H9 (cell line): ENCODE measurements around the gene NR0B1. TPM values are rescaled to one million over a fixed set of nuclear protein-coding genes. Genes with fewer than 3 reads are reported as not detected.

Source experiments
- DNase-seq: peaks from one replicate; pipeline ENCODE4 v3.0.0-alpha.2; 2017
- H2AFZ ChIP-seq: one replicate; pipeline ENCODE4 v1.6.1; 2013; ENCODE audit warnings: mild to moderate bottlenecking, low read length, control low read depth, moderate library complexity
- H2AK5ac ChIP-seq: 2 replicates; pipeline ENCODE4 v1.6.1; 2013; ENCODE audit warnings: low read length, control low read depth, mixed read lengths; ENCODE audit not compliant: insufficient read length
- H2BK120ac ChIP-seq: one replicate; pipeline ENCODE4 v1.6.1; 2013; ENCODE audit warnings: low read depth, mild to moderate bottlenecking, low read length, control low read depth, inconsistent platforms; ENCODE audit not compliant: poor library complexity, severe bottlenecking
- H2BK12ac ChIP-seq: 2 replicates; pipeline ENCODE4 v1.6.1; 2013; ENCODE audit warnings: low read length, control low read depth, mixed read lengths, low read depth; ENCODE audit not compliant: insufficient read length
- H2BK15ac ChIP-seq: 2 replicates; pipeline ENCODE4 v1.6.1; 2013; ENCODE audit warnings: low read depth, low read length, control low read depth
- H2BK20ac ChIP-seq: one replicate; pipeline ENCODE4 v1.6.1; 2013; ENCODE audit warnings: low read depth, mild to moderate bottlenecking, low read length, control low read depth, inconsistent platforms; ENCODE audit not compliant: poor library complexity, severe bottlenecking
- H2BK5ac ChIP-seq: 2 replicates; pipeline ENCODE4 v1.6.1; 2013; ENCODE audit warnings: low read length, control low read depth, mixed read lengths; ENCODE audit not compliant: insufficient read length
- H3K14ac ChIP-seq: 2 replicates; pipeline ENCODE4 v1.6.1; 2013; ENCODE audit warnings: low read length, control low read depth; ENCODE audit not compliant: insufficient read depth
- H3K18ac ChIP-seq: 2 replicates; pipeline ENCODE4 v1.6.1; 2013; ENCODE audit warnings: low read depth, mild to moderate bottlenecking, mixed read lengths, low read length, control low read depth; ENCODE audit not compliant: insufficient read length
- H3K23ac ChIP-seq: 2 replicates; pipeline ENCODE4 v1.6.1; 2013; ENCODE audit warnings: low read length, control low read depth, mixed read lengths, low read depth; ENCODE audit not compliant: insufficient read length
- H3K23me2 ChIP-seq: 2 replicates; pipeline ENCODE4 v1.6.1; 2013; ENCODE audit warnings: low read depth, mild to moderate bottlenecking, mixed read lengths, low read length, control low read depth; ENCODE audit not compliant: insufficient read length, poor library complexity, severe bottlenecking
- H3K27ac ChIP-seq: 2 replicates; pipeline ENCODE4 v1.5.1; 2013; ENCODE audit warnings: low read length, control low read depth, mixed read lengths, low read depth; ENCODE audit not compliant: insufficient read length
- H3K27me3 ChIP-seq: 2 replicates; pipeline ENCODE4 v1.6.1; 2013; ENCODE audit warnings: low read length, control low read depth, inconsistent platforms; ENCODE audit not compliant: insufficient read depth
- H3K4ac ChIP-seq: 2 replicates; pipeline ENCODE4 v1.6.1; 2013; ENCODE audit warnings: low read depth, mild to moderate bottlenecking, control low read depth, inconsistent platforms, low read length, moderate library complexity
- H3K4me1 ChIP-seq: 2 replicates; pipeline ENCODE4 v1.6.1; 2013; ENCODE audit warnings: low read length, control low read depth, inconsistent platforms; ENCODE audit not compliant: insufficient read depth
- H3K4me2 ChIP-seq: 2 replicates; pipeline ENCODE4 v1.6.1; 2013; ENCODE audit warnings: low read length, control low read depth, mixed read lengths; ENCODE audit not compliant: insufficient read length, insufficient read depth
- H3K56ac ChIP-seq: 2 replicates; pipeline ENCODE4 v1.6.1; 2013; ENCODE audit warnings: low read depth, mild to moderate bottlenecking, mixed read lengths, low read length, control low read depth; ENCODE audit not compliant: insufficient read length
- H3K79me1 ChIP-seq: 2 replicates; pipeline ENCODE4 v1.6.1; 2013; ENCODE audit warnings: low read depth, mild to moderate bottlenecking, moderate library complexity, low read length, control low read depth, inconsistent platforms; ENCODE audit not compliant: insufficient read depth, poor library complexity, severe bottlenecking
- H3K79me2 ChIP-seq: 2 replicates; pipeline ENCODE4 v1.6.1; 2013; ENCODE audit warnings: low read length, control low read depth, inconsistent platforms; ENCODE audit not compliant: insufficient read depth
- H3K9ac ChIP-seq: 2 replicates; pipeline ENCODE4 v1.6.1; 2013; ENCODE audit warnings: low read length, control low read depth, mixed read lengths; ENCODE audit not compliant: insufficient read length; ENCODE audit errors: extremely low read depth
- H3K9me3 ChIP-seq: one replicate; pipeline ENCODE4 v1.6.1; 2013; ENCODE audit warnings: low read depth, low read length, inconsistent platforms; ENCODE audit not compliant: control insufficient read depth
- H3T11ph ChIP-seq: one replicate; pipeline ENCODE4 v1.6.1; 2013; ENCODE audit warnings: mild to moderate bottlenecking, low read length, control low read depth, inconsistent platforms
- H4K20me1 ChIP-seq: one replicate; pipeline ENCODE4 v1.6.1; 2013; ENCODE audit not compliant: control insufficient read depth, insufficient read length, insufficient read depth
- H4K5ac ChIP-seq: 2 replicates; pipeline ENCODE4 v1.6.1; 2013; ENCODE audit warnings: low read depth, mild to moderate bottlenecking, mixed read lengths, low read length, control low read depth; ENCODE audit not compliant: insufficient read length
- H4K8ac ChIP-seq: replicated peaks from 2 replicates; pipeline ENCODE4 v1.6.1; 2013; ENCODE audit warnings: low read length, control low read depth, mixed read lengths, low read depth; ENCODE audit not compliant: insufficient read length
- H4K91ac ChIP-seq: 2 replicates; pipeline ENCODE4 v1.6.1; 2013; ENCODE audit warnings: low read depth, mild to moderate bottlenecking, moderate library complexity, mixed read lengths, low read length, control low read depth; ENCODE audit not compliant: insufficient read length
- H3K27ac Mint-ChIP-seq, 3 experiments: 2 replicates in 2 of 3; 3 replicates in 1 of 3; pipeline ENCODE4 v1.8.0; 2020 to 2021; ENCODE audit warnings: mixed read lengths in 3 of 3, mild to moderate bottlenecking in 1 of 3, moderate library complexity in 1 of 3
- H3K27me3 Mint-ChIP-seq: 2 replicates; pipeline ENCODE4 v1.8.0; 2021; ENCODE audit warnings: low read depth, mild to moderate bottlenecking, moderate library complexity, mixed read lengths
- H3K36me3 Mint-ChIP-seq, 3 experiments: 2 replicates in 2 of 3; 3 replicates in 1 of 3; pipeline ENCODE4 v1.8.0; 2020 to 2021; ENCODE audit warnings: low read depth in 3 of 3, mixed read lengths in 3 of 3; ENCODE audit not compliant: insufficient read depth in 1 of 3
- H3K4me1 Mint-ChIP-seq, 2 experiments: 2 replicates each; pipeline ENCODE4 v1.8.0; 2020; ENCODE audit warnings: mixed read lengths in 2 of 2
- H3K4me3 Mint-ChIP-seq, 2 experiments: 2 replicates in 1 of 2; 3 replicates in 1 of 2; pipeline ENCODE4 v1.8.0; 2020 to 2021; ENCODE audit warnings: mild to moderate bottlenecking in 2 of 2, mixed read lengths in 2 of 2, moderate library complexity in 1 of 2
- H3K9me3 Mint-ChIP-seq, 2 experiments: 2 replicates in 1 of 2; 3 replicates in 1 of 2; pipeline ENCODE4 v1.8.0; 2020; ENCODE audit warnings: mild to moderate bottlenecking in 2 of 2, mixed read lengths in 2 of 2, moderate library complexity in 1 of 2
- CTCF ChIP-seq: fragments of 200-600 bp; sonication (generic); conservative IDR thresholded peaks from 3 replicates; pipeline ENCODE4 v1.8.0; 2021; ENCODE audit warnings: antibody characterized with exemption, mild to moderate bottlenecking
- WGBS: extraction: QIAGEN DNeasy Blood & Tissue Kit; methylation state at CpG from one replicate; pipeline ENCODE4 v1.1.7; 2013; ENCODE audit warnings: missing lambda C conversion rate, low lambda C conversion rate, mixed read lengths; ENCODE audit not compliant: insufficient read length; ENCODE audit errors: extremely low coverage; 5-methylcytosine and 5-hydroxymethylcytosine counted together
- total RNA-seq: library from RNA; stranded (reverse); gene quantifications from 2 replicates; pipeline ENCODE4 v1.2.1, GENCODE V29; 2021

NR0B1 gene
- total RNA-seq, 1 experiment from 2014 or later, result not detected

DNA sequence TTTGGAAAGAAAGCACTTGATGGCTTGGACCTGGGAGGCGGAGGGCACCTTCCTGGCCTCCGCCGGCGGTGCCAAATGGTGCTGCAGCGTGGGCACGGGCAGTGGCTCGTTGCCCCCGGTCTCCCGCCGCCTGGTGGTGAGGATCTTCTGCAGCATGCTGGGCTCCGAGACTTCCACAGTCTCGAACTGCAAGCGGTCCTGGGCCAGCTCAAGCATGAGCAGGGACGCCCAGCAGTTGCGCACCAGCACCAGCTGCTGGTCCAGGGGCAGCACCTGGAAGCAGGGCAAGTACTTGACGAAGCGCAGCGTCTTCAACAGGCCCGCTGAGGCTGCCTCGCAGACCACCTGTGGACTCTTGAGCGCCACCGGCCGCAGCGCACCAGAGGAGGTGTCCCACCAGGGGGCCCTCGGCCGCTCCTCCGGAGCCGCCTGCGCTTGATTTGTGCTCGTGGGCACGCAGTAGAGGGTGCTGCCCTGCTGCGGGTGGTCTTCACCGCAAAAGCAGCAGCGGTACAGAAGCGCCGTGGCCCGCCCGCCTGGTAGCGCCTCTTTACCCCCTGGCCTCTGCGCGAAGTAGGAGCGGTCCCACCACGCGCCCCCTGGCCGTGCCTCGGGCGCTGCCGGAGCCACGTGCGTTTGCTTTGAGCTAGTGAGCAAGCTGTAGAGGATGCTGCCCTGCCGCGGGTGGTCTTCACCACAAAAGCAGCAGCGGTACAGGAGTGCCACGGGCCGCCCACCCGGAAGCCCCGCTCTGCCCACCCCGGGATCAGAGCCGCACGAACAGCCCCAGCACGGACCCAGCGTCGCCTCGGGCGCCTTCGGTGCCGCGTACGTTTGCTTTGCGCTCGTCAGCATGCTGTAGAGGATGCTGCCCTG is 689 bp downstream of the NR0B1 start:
- peak; percentile 61 for TF ChIP-seq CTCF
- no peak overlapping the region for H3K9ac ChIP-seq
- Mint-ChIP-seq H3K27ac (no peak overlapping the region), H3K4me3 (peak overlapping the region; percentile 53 to 72), H3K36me3 (peaks cover 0 to 3% (median 0%) of the 10 kb centered on the region in 3 experiments; a peak in 1 of 7 replicates), H3K27me3 (peaks cover 63% of the 10 kb centered on the region), H3K4me1 (peaks cover under 1 to 3% of the 10 kb centered on the region in 2 experiments; a peak in 3 of 4 replicates), H3K9me3 (peaks cover 0 to 53% of the 10 kb centered on the region in 2 experiments; a peak in 4 of 5 replicates)
- no peak overlapping the region for H2AK5ac ChIP-seq
- H2BK15ac ChIP-seq, result no peak overlapping the region
- H4K91ac ChIP-seq, result no peak overlapping the region
- peaks cover 5% of the 10 kb centered on the region for H3K23me2 ChIP-seq
- no peak overlapping the region for H4K8ac ChIP-seq
- no peak overlapping the region for H2BK120ac ChIP-seq
- peak overlapping the region; percentile 49 for H3K4me2 ChIP-seq
- DNase-seq, result peak; percentile 60
- no peaks in the 10 kb centered on the region for H4K20me1 ChIP-seq
- H3K4ac ChIP-seq, result no peak overlapping the region
- peaks cover 9% of the 10 kb centered on the region; the same call in 1 of the 2 replicates for H3K27me3 ChIP-seq
- no peaks in the 10 kb centered on the region for H3K9me3 ChIP-seq
- no peak overlapping the region for H2BK20ac ChIP-seq
- no peak overlapping the region for H4K5ac ChIP-seq
- H3K18ac ChIP-seq, result no peak overlapping the region
- H3K79me2 ChIP-seq, result no peaks in the 10 kb centered on the region
- H3K56ac ChIP-seq, result no peak overlapping the region
- no peak overlapping the region for H3K27ac ChIP-seq
- no peak overlapping the region for H2BK12ac ChIP-seq
- no peaks in the 10 kb centered on the region for H3K79me1 ChIP-seq
- H3K23ac ChIP-seq, result no peak overlapping the region
- H3T11ph ChIP-seq, result no peak overlapping the region
- WGBS, result no CpG with 5 or more reads among the region's 71 CpGs
- no peaks in the 10 kb centered on the region for H3K4me1 ChIP-seq
- no peak overlapping the region for H2BK5ac ChIP-seq
- H3K14ac ChIP-seq, result no peak overlapping the region; the same call in 1 of the 2 replicates
- no peak overlapping the region for H2AFZ ChIP-seq
